T-cell (primary cell): ENCODE measurements around the gene PBRM1. TPM values are rescaled to one million over a fixed set of nuclear protein-coding genes. Genes with fewer than 3 reads are reported as not detected.

Source experiments
- ATAC-seq, 4 experiments: fragments of 200-7000 bp in 3 of 4; fragments of 150-1000 bp in 1 of 4; cut with Tn5 transposase; replicated peaks in 1 of 4; 1 replicate in 3 of 4; 2 replicates in 1 of 4; pipeline ENCODE4 v1.10.0; 2021; ENCODE audit warnings: moderate library complexity in 3 of 4, mild to moderate bottlenecking in 2 of 4, moderate number of reproducible peaks in 1 of 4
- CTCF ChIA-PET, 2 donors: fragments of 300-600 bp; sonication (Branson Sonifier 250); formaldehyde crosslinking; loops; one replicate each; lab custom pipeline; 2022; ENCODE audit warnings: antibody characterized with exemption in 2 of 2; lab: Charles Lee
- POLR2A ChIA-PET, 2 donors: fragments of 300-600 bp; sonication (Branson Sonifier 250); formaldehyde crosslinking; loops; one replicate each; lab custom pipeline; 2022; ENCODE audit warnings: antibody characterized with exemption in 2 of 2; lab: Charles Lee
- DNase-seq, 35 experiments: peaks; one replicate each; pipeline versions ENCODE4 v3.0.0 to v3.0.0-alpha.2; 2013 to 2023
- H3K27ac ChIP-seq: one replicate; pipeline ENCODE4 v1.5.1; 2013; ENCODE audit warnings: low read length
- H3K27me3 ChIP-seq, 2 experiments: replicated peaks in 1 of 2; 1 replicate in 1 of 2; 2 replicates in 1 of 2; pipeline versions ENCODE4 v1.6.1 to v1.7.0; 2013; ENCODE audit warnings: low read length in 1 of 2, mixed read lengths in 1 of 2; ENCODE audit not compliant: control insufficient read depth in 2 of 2, insufficient read depth in 2 of 2; ENCODE audit errors: extremely low read depth in 1 of 2
- H3K36me3 ChIP-seq, 2 donors: 1 replicate in 1 of 2; 2 replicates in 1 of 2; pipeline versions ENCODE4 v1.6.1 to v1.7.0; 2013; ENCODE audit warnings: low read length in 1 of 2; ENCODE audit not compliant: control insufficient read depth in 2 of 2, insufficient read depth in 1 of 2; ENCODE audit errors: extremely low read depth in 1 of 2
- H3K4me1 ChIP-seq, 2 experiments: 1 replicate in 1 of 2; 2 replicates in 1 of 2; pipeline versions ENCODE4 v1.6.1 to v1.7.0; 2013; ENCODE audit warnings: low read length in 2 of 2, mixed read lengths in 1 of 2; ENCODE audit not compliant: insufficient read depth in 2 of 2, control insufficient read depth in 1 of 2; ENCODE audit errors: extremely low read depth in 1 of 2
- H3K4me3 ChIP-seq, 2 donors: 1 replicate in 1 of 2; 2 replicates in 1 of 2; pipeline versions ENCODE4 v1.5.1 to v1.7.0; 2013; ENCODE audit warnings: mild to moderate bottlenecking in 2 of 2, low read length in 1 of 2, moderate library complexity in 1 of 2; ENCODE audit not compliant: control insufficient read depth in 1 of 2; ENCODE audit errors: extremely low read depth in 1 of 2
- H3K9me3 ChIP-seq: 2 replicates; pipeline ENCODE4 v1.7.0; 2013
- H3K27ac Mint-ChIP-seq, 2 donors: one replicate each; pipeline ENCODE4 v1.8.0; 2020 to 2021; ENCODE audit warnings: mild to moderate bottlenecking in 2 of 2, mixed read lengths in 2 of 2
- H3K27me3 Mint-ChIP-seq, 2 donors: one replicate each; pipeline ENCODE4 v1.8.0; 2021 to 2022; ENCODE audit warnings: mixed read lengths in 2 of 2
- H3K36me3 Mint-ChIP-seq: one replicate; pipeline ENCODE4 v1.8.0; 2021; ENCODE audit warnings: mixed read lengths
- H3K4me1 Mint-ChIP-seq, 3 donors: one replicate each; pipeline ENCODE4 v1.8.0; 2020 to 2022; ENCODE audit warnings: mixed read lengths in 3 of 3, mild to moderate bottlenecking in 1 of 3
- H3K4me3 Mint-ChIP-seq, 3 donors: one replicate each; pipeline ENCODE4 v1.8.0; 2020 to 2022; ENCODE audit warnings: mild to moderate bottlenecking in 3 of 3, mixed read lengths in 3 of 3, moderate library complexity in 3 of 3
- H3K9me3 Mint-ChIP-seq, 3 donors: one replicate each; pipeline ENCODE4 v1.8.0; 2020 to 2022; ENCODE audit warnings: mixed read lengths in 3 of 3
- WGBS: methylation state at CpG from one replicate; pipeline ENCODE4 v1.1.5; 2013; ENCODE audit warnings: missing lambda C conversion rate; ENCODE audit not compliant: insufficient coverage; 5-methylcytosine and 5-hydroxymethylcytosine counted together
- total RNA-seq, 35 experiments: library from RNA in 6 of 35; stranded (reverse) in 6 of 35; fragments of 120-200 nt in 1 of 35; gene quantifications; one replicate each; pipeline versions ENCODE4 v1.2.1 to v1.2.4 and lab custom pipeline; 2013 to 2026

The PBRM1 gene
- total RNA-seq, 5 donors from 2014 or later (not counting 1 experiment from before 2014, with no cell fraction given) = 57.4 to 73.3 (median 63.3) TPM

DNA sequence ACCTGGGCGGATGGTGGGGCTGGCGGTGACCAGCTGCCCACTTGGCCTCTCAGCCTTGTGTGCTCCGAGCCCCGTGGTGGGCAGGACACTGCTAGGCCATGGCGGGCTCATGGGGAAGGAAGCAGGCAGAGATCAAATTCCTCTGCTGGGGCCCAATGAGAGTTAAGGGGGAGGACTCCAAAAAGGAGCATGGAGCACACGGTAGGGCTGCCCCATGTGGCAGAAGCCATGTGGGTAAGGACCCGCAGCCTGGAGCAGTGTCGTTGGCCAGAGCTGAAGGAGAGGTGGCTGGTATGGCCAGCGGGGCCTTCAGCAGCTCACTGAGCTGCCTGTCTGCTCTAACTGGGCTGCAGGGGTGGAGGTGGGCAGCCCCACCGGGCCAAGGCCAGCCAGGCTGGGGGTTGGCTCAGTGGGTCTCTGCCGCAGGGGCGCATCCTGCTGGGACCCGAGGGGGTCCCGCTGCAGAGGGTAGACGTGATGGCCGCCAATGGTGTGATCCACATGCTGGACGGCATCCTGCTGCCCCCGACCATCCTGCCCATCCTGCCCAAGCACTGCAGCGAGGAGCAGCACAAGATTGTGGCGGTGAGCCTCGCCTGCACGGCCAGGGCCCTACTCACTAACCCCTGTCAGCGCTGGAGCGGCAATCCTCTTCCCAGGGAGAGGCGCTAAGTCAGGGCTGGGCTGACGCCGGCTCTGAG is 179.3 kb downstream of the PBRM1 start:
- peaks cover 0 to 12% of the 10 kb centered on the region in 2 experiments for H3K27me3 ChIP-seq
- ChIA-PET POLR2A (no interaction called here), CTCF (no interaction called here)
- 90% methylated on average over 22 of the region's 27 CpGs for WGBS
- no peaks in the 10 kb centered on the region for H3K9me3 ChIP-seq
- H3K4me3 ChIP-seq = no peak overlapping the region
- Mint-ChIP-seq H3K4me3 (no peak overlapping the region), H3K36me3 (no peaks in the 10 kb centered on the region), H3K4me1 (no peaks in the 10 kb centered on the region), H3K27me3 (no peaks in the 10 kb centered on the region), H3K27ac (no peak overlapping the region), H3K9me3 (no peaks in the 10 kb centered on the region)
- ATAC-seq (no peak), DNase-seq (no peak)
- H3K36me3 ChIP-seq = no peaks in the 10 kb centered on the region
- H3K4me1 ChIP-seq = no peaks in the 10 kb centered on the region
- H3K27ac ChIP-seq = no peak overlapping the region

DNA sequence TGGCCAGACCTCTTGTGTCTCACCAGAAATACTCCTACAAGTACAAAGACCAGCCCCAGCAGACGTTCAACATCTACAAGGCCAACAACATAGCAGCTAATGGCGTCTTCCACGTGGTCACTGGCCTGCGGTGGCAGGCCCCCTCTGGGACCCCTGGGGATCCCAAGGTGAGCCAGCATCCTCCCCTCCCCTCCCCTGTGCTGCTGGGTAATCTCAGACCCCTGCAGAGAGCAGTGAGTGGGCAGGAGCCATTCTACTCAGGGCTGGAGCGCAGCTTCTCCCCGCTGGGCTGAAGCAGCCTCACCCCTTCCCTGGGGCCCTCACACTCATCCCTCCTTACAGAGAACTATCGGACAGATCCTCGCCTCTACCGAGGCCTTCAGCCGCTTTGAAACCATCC is 180.7 kb downstream of the PBRM1 start:
- Mint-ChIP-seq H3K36me3 (no peaks in the 10 kb centered on the region), H3K4me1 (no peaks in the 10 kb centered on the region), H3K27me3 (no peaks in the 10 kb centered on the region), H3K4me3 (no peak overlapping the region), H3K9me3 (no peaks in the 10 kb centered on the region), H3K27ac (no peak overlapping the region)
- Histone ChIP-seq H3K9me3 (no peaks in the 10 kb centered on the region), H3K4me3 (no peak overlapping the region), H3K27ac (no peak overlapping the region), H3K27me3 (peaks cover 0 to 14% of the 10 kb centered on the region in 2 experiments), H3K36me3 (no peaks in the 10 kb centered on the region), H3K4me1 (no peaks in the 10 kb centered on the region)
- WGBS = 92% methylated on average over 9 of the region's 10 CpGs
- ATAC-seq (no peak), DNase-seq (no peak)
- POLR2A ChIA-PET = no interaction called here
- CTCF ChIA-PET = no interaction called here

DNA sequence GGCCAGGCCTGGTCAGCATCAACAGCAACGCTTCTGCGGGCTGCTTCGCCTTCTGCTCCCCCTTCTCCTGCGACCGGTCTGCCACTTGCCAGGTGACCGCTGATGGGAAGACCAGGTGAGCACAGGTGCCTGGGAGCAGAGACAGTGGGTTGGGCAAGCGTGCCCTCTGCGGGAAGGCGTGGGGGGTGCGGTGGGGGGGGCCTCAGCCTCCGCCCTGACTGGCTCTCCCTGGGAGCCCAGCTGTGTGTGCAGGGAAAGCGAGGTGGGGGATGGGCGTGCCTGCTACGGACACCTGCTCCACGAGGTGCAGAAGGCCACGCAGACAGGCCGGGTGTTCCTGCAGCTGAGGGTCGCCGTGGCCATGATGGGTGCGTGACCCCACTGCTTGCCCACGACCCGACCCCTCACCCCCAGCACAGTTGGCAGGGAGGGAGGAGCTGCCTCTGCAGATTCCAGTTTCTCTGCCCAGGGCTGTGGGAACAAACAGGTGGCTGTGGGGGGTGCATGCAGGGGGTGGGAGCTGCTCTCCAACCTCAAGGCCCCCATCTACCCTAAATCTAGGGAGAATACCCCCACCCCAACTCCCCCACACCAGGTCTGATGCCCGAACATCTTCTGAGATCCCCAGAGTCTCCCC is 181.8 kb downstream of the PBRM1 start:
- WGBS = 74% methylated on average over 19 of the region's 23 CpGs
- POLR2A ChIA-PET = no interaction called here

DNA sequence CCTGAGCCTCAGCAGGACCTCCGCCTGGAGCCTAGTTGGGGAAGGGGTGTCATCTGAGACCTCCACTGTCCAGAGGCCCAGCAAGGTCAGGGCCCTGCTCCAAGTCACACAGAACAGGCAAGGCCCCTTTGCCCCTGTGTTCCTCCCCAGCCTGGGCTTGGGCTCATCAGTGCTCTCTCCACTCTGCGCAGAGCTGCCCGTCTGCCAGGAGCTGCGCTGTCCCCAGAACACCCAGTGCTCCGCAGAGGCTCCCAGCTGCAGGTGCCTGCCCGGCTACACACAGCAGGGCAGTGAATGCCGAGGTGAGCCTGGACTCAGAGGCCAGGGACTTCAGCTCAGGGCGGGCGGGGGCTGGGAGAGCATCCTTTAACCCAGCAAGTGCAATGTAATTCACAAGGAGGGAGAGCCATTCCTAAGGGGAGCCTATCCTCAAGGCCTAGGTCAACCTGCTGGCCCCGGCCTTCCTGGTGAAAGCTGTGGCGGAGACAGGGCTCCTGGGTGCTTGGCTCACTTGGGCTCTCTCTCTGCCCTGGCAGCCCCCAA is 182.8 kb downstream of the PBRM1 start:
- Histone ChIP-seq H3K4me3 (no peak overlapping the region), H3K4me1 (peaks cover 0 to 2% of the 10 kb centered on the region in 2 experiments), H3K27ac (no peak overlapping the region), H3K27me3 (peaks cover 0 to 19% of the 10 kb centered on the region in 2 experiments), H3K9me3 (no peaks in the 10 kb centered on the region), H3K36me3 (no peaks in the 10 kb centered on the region)
- H3K4me3 Mint-ChIP-seq = no peak overlapping the region
- H3K9me3 Mint-ChIP-seq = no peaks in the 10 kb centered on the region
- no peak overlapping the region for H3K27ac Mint-ChIP-seq
- H3K4me1 Mint-ChIP-seq = peaks cover 0 to 2% (median 0%) of the 10 kb centered on the region in 3 donors
- no peaks in the 10 kb centered on the region for H3K27me3 Mint-ChIP-seq
- POLR2A ChIA-PET = no interaction called here
- DNase-seq (no peak), ATAC-seq (no peak)
- WGBS = 95% methylated on average over 7 of the region's 11 CpGs
- CTCF ChIA-PET = interaction anchor here in 1 of 2 donors (0.6 kb wide), 1 partner anchor 15 kb away, joined by 4 read pairs; no protein-coding TSS in a partner anchor
- H3K36me3 Mint-ChIP-seq = no peaks in the 10 kb centered on the region

More for the DNA sequence above, 181.8 kb downstream of the PBRM1 start:
- Histone ChIP-seq H3K27me3 (peaks cover 0 to 15% of the 10 kb centered on the region in 2 experiments), H3K4me1 (no peaks in the 10 kb centered on the region), H3K4me3 (no peak overlapping the region), H3K9me3 (no peaks in the 10 kb centered on the region), H3K36me3 (no peaks in the 10 kb centered on the region), H3K27ac (no peak overlapping the region)
- Mint-ChIP-seq H3K4me3 (no peak overlapping the region), H3K36me3 (no peaks in the 10 kb centered on the region), H3K4me1 (no peaks in the 10 kb centered on the region), H3K27ac (no peak overlapping the region), H3K27me3 (no peaks in the 10 kb centered on the region), H3K9me3 (no peaks in the 10 kb centered on the region)
- DNase-seq (no peak), ATAC-seq (no peak)
- CTCF ChIA-PET = no interaction called here

DNA sequence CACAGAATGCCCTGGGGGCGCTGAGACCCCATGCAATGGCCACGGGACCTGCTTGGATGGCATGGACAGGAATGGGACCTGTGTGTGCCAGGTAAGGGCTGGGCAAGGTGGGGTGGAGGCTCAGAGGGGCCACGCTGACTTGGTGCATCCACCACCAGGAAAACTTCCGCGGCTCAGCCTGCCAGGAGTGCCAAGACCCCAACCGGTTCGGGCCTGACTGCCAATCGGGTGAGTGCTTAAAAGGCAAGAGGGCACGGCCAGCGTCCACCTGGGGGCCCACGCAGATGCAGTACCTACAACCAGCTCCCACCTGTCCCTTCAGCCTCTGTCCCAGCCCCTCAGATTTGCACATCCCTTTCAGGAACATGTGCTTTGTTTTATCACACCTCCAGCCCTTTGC is 183.7 kb downstream of the PBRM1 start:
- ATAC-seq (no peak), DNase-seq (no peak)
- H3K9me3 Mint-ChIP-seq = no peaks in the 10 kb centered on the region
- H3K27me3 ChIP-seq = peaks cover 0 to 19% of the 10 kb centered on the region in 2 experiments
- H3K36me3 Mint-ChIP-seq = no peaks in the 10 kb centered on the region
- ChIA-PET POLR2A (no interaction called here), CTCF (no interaction called here)
- no peaks in the 10 kb centered on the region for H3K9me3 ChIP-seq
- WGBS = 88% methylated on average over 11 of the region's 11 CpGs
- H3K4me3 ChIP-seq = no peak overlapping the region
- peaks cover 0 to 2% of the 10 kb centered on the region in 2 experiments for H3K4me1 ChIP-seq
- H3K27me3 Mint-ChIP-seq = no peaks in the 10 kb centered on the region
- H3K4me1 Mint-ChIP-seq = peaks cover 0 to 2% (median 0%) of the 10 kb centered on the region in 3 donors
- H3K27ac Mint-ChIP-seq = no peak overlapping the region
- no peak overlapping the region for H3K4me3 Mint-ChIP-seq
- H3K27ac ChIP-seq = no peak overlapping the region
- H3K36me3 ChIP-seq = no peaks in the 10 kb centered on the region

DNA sequence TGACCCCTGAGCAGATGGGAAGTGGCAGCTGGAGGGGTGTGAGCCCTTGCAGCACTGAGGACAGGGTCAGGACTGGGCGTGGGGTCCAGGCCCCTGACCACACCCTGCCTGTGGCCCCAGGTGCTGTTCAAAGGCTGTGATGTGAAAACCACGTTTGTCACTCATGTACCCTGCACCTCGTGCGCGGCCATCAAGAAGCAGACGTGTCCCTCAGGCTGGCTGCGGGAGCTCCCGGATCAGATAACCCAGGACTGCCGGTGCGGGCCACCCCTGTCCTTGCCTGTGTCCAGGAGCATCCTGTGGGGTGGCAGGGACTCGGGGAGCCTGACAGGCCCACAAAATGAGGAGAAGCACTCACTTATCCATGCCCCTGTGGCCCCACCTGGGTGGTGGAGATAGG is 184.7 kb downstream of the PBRM1 start:
- Mint-ChIP-seq H3K9me3 (no peaks in the 10 kb centered on the region), H3K36me3 (no peaks in the 10 kb centered on the region), H3K4me3 (no peak overlapping the region), H3K27ac (no peak overlapping the region), H3K27me3 (no peaks in the 10 kb centered on the region), H3K4me1 (peaks cover 0 to 2% (median 0%) of the 10 kb centered on the region in 3 donors)
- WGBS = 77% methylated on average over 10 of the region's 11 CpGs
- no peaks in the 10 kb centered on the region for H3K36me3 ChIP-seq
- H3K4me1 ChIP-seq = peaks cover 0 to 2% of the 10 kb centered on the region in 2 experiments
- H3K4me3 ChIP-seq = no peak overlapping the region
- POLR2A ChIA-PET = no interaction called here
- ATAC-seq = no peak
- CTCF ChIA-PET = no interaction called here
- H3K27ac ChIP-seq = no peak overlapping the region
- peaks cover 0 to 17% of the 10 kb centered on the region in 2 experiments for H3K27me3 ChIP-seq
- DNase-seq = no peak
- H3K9me3 ChIP-seq = no peaks in the 10 kb centered on the region
